HG02852 (cell line): ENCODE measurements around the gene SLC27A6.
"Not testable (repeated sequence)": the region's sequence is repeated elsewhere in the genome, so short reads cannot be mapped to it uniquely, and the experiment has no call there.

Experiments used
- ATAC-seq: cut with Tn5 transposase; IDR thresholded peaks from one replicate; pipeline ENCODE4 v1.9.1; 2021; ENCODE audit warnings: mild to moderate bottlenecking, moderate library complexity; ENCODE audit not compliant: unreplicated experiment

Gene SLC27A6

GRCh38 chr5:128965011-128965637 is at the start of gene SLC27A6:
Gene SLC27A6 (plus strand): TSS chr5:128965488. CDS start chr5:128966138, 650 bp downstream.
- no peak for ATAC-seq

GRCh38 chr5:128919542-128919941 is 45.7 kb upstream of the SLC27A6 start:
- ATAC-seq: no peak

GRCh38 chr5:128920345-128921215 is 44.7 kb upstream of the SLC27A6 start:
- ATAC-seq: no peak

GRCh38 chr5:128924299-128924698 is 41.0 kb upstream of the SLC27A6 start:
- ATAC-seq: no peak

GRCh38 chr5:128925973-128926372 is 39.3 kb upstream of the SLC27A6 start:
- ATAC-seq: no peak

- ATAC-seq: no peak
Measured at GRCh38 chr5:128927644-128928043, 37.6 kb upstream of the SLC27A6 start.

- ATAC-seq: not testable (repeated sequence)
Measured at GRCh38 chr5:128932232-128932631, 33.1 kb upstream of the SLC27A6 start.

GRCh38 chr5:128943100-128943499 is 22.2 kb upstream of the SLC27A6 start:
- ATAC-seq: not testable (repeated sequence)

GRCh38 chr5:128949847-128950546 is 15.3 kb upstream of the SLC27A6 start:
- no peak for ATAC-seq

- not testable (repeated sequence) for ATAC-seq
Measured at GRCh38 chr5:128951301-128951700, 14.0 kb upstream of the SLC27A6 start.

GRCh38 chr5:128956164-128956563 is 9.1 kb upstream of the SLC27A6 start:
- no peak for ATAC-seq

- no peak for ATAC-seq
Measured at GRCh38 chr5:128962211-128962610, 3.1 kb upstream of the SLC27A6 start.

GRCh38 chr5:128965638-128966302 is 482 bp downstream of the SLC27A6 start:
- no peak for ATAC-seq

GRCh38 chr5:128966375-128966774 is 1.1 kb downstream of the SLC27A6 start:
- ATAC-seq: no peak

GRCh38 chr5:128966846-128967245 is 1.6 kb downstream of the SLC27A6 start:
- ATAC-seq: no peak

GRCh38 chr5:128973244-128973643 is 8.0 kb downstream of the SLC27A6 start:
- ATAC-seq: no peak

- ATAC-seq: no peak
Measured at GRCh38 chr5:128974567-128974966, 9.3 kb downstream of the SLC27A6 start.

- ATAC-seq: no peak
Measured at GRCh38 chr5:128979761-128980160, 14.5 kb downstream of the SLC27A6 start.

- no peak for ATAC-seq
Measured at GRCh38 chr5:128980917-128981316, 15.6 kb downstream of the SLC27A6 start.

- ATAC-seq: no peak
Measured at GRCh38 chr5:128984480-128984879, 19.2 kb downstream of the SLC27A6 start.

GRCh38 chr5:128988476-128988875 is 23.2 kb downstream of the SLC27A6 start:
- no peak for ATAC-seq
